ENCODE data around the gene LRRC45. TPM values are rescaled to one million over a fixed set of nuclear protein-coding genes. Genes with fewer than 3 reads are reported as not detected.

LRRC45 gene
- total RNA-seq, 6 experiments from 2014 or later, result 6.8 to 10.5 (median 10.0) TPM

DNA sequence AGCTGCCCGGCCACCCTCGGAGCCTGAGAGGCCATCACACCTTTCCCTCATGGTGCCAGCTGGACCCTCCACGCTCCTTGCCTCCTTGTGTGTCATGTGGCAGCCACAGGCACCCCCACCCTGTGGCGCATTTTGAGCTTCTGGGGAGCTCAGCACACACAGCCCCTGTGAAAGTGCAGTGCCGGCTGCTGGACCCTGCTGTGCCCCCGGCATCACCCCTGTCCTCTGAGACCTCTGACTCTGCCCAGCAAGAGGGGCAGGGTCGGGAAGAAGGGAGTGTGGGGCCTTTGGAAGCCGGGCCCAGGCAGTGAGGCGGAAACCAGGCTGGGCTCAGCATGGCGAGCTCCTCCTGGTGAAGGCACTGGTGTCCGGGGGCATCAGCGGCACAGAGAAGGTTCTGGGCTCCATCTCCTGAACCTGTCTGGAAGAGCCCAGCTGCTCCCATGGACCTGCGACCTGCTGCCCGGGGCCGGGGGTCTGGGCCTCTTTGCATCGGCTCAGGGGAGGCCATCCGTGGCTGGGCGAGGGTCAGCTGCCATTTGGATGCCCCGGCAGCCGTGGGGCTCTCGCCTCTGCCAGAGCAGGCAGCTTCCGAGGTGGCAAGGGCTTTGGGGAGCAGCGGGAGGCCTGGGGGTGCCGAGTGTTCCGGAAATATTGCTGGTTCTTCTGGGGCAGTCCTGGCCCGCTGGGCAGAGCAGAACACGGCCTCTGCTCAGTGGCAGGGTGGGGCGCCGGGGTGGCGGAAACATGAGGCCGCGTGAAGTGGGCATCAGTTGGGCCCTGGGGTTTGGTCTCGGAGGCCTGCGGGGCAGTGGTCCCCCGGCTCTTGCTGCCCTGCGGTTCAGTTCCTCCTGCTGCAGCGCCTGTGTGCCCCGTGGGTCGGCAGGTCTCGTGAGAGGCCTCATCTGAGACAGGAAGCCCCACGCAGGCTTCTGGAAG is 18.3 kb upstream of the LRRC45 start:
- H3K9me3 Mint-ChIP-seq, result no peaks in the 10 kb centered on the region
- H3K27ac Mint-ChIP-seq, result peak overlapping the region; percentile 92
- no peaks in the 10 kb centered on the region; the same call in 1 of the 2 replicates for H3K27me3 Mint-ChIP-seq (ENCODE audit: insufficient read depth)
- H3K36me3 Mint-ChIP-seq (ENCODE audit: low read depth), result no peaks in the 10 kb centered on the region
- DNase-seq, result no peak
- TF ChIP-seq, protein P1, sequence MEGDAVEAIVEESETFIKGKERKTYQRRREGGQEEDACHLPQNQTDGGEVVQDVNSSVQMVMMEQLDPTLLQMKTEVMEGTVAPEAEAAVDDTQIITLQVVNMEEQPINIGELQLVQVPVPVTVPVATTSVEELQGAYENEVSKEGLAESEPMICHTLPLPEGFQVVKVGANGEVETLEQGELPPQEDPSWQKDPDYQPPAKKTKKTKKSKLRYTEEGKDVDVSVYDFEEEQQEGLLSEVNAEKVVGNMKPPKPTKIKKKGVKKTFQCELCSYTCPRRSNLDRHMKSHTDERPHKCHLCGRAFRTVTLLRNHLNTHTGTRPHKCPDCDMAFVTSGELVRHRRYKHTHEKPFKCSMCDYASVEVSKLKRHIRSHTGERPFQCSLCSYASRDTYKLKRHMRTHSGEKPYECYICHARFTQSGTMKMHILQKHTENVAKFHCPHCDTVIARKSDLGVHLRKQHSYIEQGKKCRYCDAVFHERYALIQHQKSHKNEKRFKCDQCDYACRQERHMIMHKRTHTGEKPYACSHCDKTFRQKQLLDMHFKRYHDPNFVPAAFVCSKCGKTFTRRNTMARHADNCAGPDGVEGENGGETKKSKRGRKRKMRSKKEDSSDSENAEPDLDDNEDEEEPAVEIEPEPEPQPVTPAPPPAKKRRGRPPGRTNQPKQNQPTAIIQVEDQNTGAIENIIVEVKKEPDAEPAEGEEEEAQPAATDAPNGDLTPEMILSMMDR (IDR thresholded peaks at IDR 0.05), result no peak
- H3K4me3 Mint-ChIP-seq, result no peak overlapping the region
- H3K4me1 Mint-ChIP-seq (ENCODE audit: low read depth), result peaks cover 22% of the 10 kb centered on the region

DNA sequence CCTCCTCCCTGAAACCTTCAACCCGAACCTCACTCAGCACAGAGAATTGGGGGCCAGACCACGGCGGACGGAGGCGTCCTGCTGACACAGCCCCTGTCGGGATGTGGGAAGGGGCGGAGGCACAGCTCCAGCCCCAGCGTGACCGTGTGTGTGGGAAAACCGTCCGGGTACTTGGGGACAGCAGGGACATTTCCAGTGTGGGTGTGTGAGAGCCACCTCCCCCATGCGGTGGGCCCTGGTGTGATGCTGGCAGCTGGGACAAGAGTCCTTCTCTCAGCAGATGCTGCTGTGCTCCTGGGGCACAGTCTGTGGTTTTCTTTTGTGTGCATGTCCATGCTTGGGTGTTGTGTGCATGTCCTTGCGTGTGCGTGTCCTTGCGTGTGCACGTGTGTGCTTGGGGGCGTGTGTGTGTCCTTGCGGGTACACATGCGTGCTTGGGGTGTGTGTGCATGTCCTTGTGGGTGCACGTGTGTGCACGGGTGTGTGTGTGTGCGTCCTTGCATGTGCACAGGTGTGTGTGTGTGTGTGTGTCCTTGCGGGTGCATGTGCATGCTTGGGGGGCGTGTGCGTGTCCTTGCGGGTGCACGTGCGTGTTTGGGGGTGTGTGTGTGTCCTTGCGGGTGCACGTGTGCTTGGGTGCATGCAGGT is 17.3 kb upstream of the LRRC45 start:
- Mint-ChIP-seq H3K36me3 (ENCODE audit: low read depth) (no peaks in the 10 kb centered on the region), H3K4me1 (ENCODE audit: low read depth) (peaks cover 22% of the 10 kb centered on the region), H3K9me3 (no peaks in the 10 kb centered on the region), H3K4me3 (0 out of 2 replicates have a peak overlapping the region, but pooled peaks have one; percentile 8), H3K27ac (peak overlapping the region; percentile 29), H3K27me3 (ENCODE audit: insufficient read depth) (no peaks in the 10 kb centered on the region; the same call in 1 of the 2 replicates)
- TF ChIP-seq, protein P1 (IDR thresholded peaks at IDR 0.05), result no peak
- DNase-seq, result no peak

DNA sequence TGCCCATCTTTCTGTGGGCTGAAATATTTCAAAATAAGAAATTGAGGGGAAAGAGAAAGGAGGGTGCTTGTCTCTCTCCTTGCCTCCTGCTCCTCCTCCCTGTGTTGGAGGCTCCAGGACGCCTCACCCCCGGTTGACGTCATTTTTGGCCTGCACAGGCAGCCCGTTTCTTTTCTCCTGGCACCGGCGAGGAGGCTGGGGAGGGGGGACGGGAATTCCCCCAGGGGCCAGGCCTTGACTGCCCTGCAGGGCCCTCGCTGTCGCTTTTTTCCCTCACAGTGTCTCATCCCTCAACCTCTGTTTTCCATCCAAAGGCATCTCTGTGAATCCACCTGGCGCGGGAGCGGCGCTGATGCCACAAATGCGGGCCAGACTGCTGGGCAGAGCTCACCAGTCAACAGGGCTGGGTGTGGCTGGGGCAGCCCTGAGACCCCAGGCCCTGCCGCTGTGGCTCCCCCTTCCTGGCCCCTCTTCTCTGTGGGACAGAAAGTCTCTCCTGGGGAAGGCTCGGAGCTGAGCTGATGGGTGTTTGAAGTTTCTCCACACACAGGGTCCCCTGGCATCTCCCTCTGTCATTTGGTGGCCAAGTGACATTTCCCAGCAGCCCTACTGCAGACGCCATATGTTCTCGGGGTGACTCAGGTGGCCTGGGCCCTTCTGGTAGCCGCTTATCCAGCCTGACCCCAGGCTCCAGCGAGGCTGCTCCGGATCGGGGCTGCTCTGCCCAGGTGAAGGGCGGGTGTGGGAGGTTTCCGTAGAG is 16.5 kb upstream of the LRRC45 start:
- peak overlapping the region; percentile 29 for H3K27ac Mint-ChIP-seq
- no peaks in the 10 kb centered on the region for H3K9me3 Mint-ChIP-seq
- H3K27me3 Mint-ChIP-seq (ENCODE audit: insufficient read depth), result no peaks in the 10 kb centered on the region; the same call in 1 of the 2 replicates
- H3K36me3 Mint-ChIP-seq (ENCODE audit: low read depth), result no peaks in the 10 kb centered on the region
- 0 out of 2 replicates have a peak overlapping the region, but pooled peaks have one; percentile 8 for H3K4me3 Mint-ChIP-seq
- peaks cover 22% of the 10 kb centered on the region for H3K4me1 Mint-ChIP-seq (ENCODE audit: low read depth)
- TF ChIP-seq, protein P1 (IDR thresholded peaks at IDR 0.05), result no peak
- peak; percentile 43 for DNase-seq

DNA sequence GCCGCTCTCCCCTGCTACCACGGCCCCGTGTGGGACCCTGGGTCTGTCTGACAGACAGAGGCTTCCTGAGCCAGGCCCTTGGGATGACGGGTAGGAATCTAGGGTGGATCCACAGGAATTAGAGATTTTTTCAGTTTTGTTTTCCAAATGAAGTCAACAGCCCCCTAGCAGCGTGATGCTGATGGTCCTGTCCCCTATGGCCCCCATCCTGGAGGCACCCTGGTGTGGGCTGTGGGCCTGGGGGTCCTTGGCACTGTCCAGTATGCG is 15.9 kb upstream of the LRRC45 start:
- H3K27me3 Mint-ChIP-seq (ENCODE audit: insufficient read depth), result no peaks in the 10 kb centered on the region; the same call in 1 of the 2 replicates
- no peak for DNase-seq
- no peak overlapping the region for H3K27ac Mint-ChIP-seq
- no peaks in the 10 kb centered on the region for H3K36me3 Mint-ChIP-seq (ENCODE audit: low read depth)
- H3K4me3 Mint-ChIP-seq, result no peak overlapping the region
- TF ChIP-seq, protein P1 (IDR thresholded peaks at IDR 0.05), result no peak
- H3K4me1 Mint-ChIP-seq (ENCODE audit: low read depth), result peaks cover 22% of the 10 kb centered on the region
- no peaks in the 10 kb centered on the region for H3K9me3 Mint-ChIP-seq

DNA sequence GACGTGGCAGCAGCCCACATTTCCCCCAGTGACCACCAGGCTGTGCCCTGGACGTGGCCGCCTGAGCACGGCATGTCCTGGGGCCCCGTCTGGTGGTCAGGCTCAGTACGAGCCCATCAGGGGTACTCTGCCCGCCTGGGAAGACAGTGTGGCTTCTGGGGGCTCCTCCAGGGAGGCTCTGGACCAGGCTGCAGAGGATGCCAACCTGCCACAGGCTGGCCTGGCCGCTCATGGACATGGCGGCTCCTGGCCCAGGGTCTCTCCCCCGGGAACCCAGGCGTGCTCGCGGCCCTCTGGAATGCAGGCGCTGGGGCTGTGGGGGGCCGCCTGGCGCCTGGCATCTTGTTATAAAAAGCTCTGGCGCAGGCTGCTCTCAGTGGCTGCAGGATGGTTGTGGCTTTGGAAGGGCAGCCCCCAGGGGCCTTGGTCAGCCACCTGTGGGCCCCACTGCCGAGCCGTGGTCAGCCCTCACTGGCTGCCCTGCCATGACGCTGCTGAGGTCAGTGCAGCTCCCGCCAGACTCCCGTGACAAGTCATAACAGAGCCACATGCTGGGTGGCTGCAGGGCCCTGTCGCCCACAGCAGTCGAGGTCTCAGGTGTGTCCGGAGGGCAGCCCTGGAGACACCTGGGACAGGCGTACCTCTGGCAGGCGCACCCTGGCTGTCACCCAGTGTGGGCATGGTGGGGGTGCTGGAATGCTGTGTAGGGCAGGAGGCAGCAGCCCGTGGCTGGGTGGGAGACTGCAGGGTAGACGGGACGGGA is 15.4 kb upstream of the LRRC45 start:
- Mint-ChIP-seq H3K27me3 (ENCODE audit: insufficient read depth) (no peaks in the 10 kb centered on the region; the same call in 1 of the 2 replicates), H3K36me3 (ENCODE audit: low read depth) (no peaks in the 10 kb centered on the region), H3K9me3 (no peaks in the 10 kb centered on the region), H3K27ac (no peak overlapping the region), H3K4me3 (no peak overlapping the region), H3K4me1 (ENCODE audit: low read depth) (peaks cover 23% of the 10 kb centered on the region)
- DNase-seq, result no peak
- TF ChIP-seq, protein P1 (IDR thresholded peaks at IDR 0.05), result peak; percentile 39
